ENCODE measurements around the gene LTA4H. TPM values are rescaled to one million over a fixed set of nuclear protein-coding genes. Genes with fewer than 3 reads are reported as not detected.

LTA4H gene
- total RNA-seq, 4 donors from 2014 or later: 52.9 to 121 (median 70.9) TPM

GRCh38 chr12:96078231-96079135 is 43.1 kb upstream of the LTA4H start:
- intact Hi-C loops (cut with DNase I; ENCODE audit: low total_unique reads): loop anchor here (10.0 kb wide), 1 partner anchor 86 kb away; no protein-coding TSS in a partner anchor
- DNase-seq: peak; percentile 43 to 66
- H3K4me3 ChIP-seq: no peak overlapping the region
- H3K4me1 ChIP-seq: no peaks in the 10 kb centered on the region
- TF ChIP-seq CTCF (IDR thresholded peaks at IDR 0.05) (no peak), POLR2A (IDR thresholded peaks at IDR 0.05) (no peak)
- H3K9me3 ChIP-seq: no peaks in the 10 kb centered on the region
- H3K27me3 ChIP-seq: no peaks in the 10 kb centered on the region
- H3K36me3 ChIP-seq: no peaks in the 10 kb centered on the region
- H3K27ac ChIP-seq: peak overlapping the region in 1 of 2 donors; percentile 57

GRCh38 chr12:96077081-96077480 is 41.7 kb upstream of the LTA4H start:
- Histone ChIP-seq H3K9me3 (no peaks in the 10 kb centered on the region), H3K27ac (no peak overlapping the region), H3K4me1 (no peaks in the 10 kb centered on the region), H3K36me3 (no peaks in the 10 kb centered on the region), H3K4me3 (no peak overlapping the region), H3K27me3 (no peaks in the 10 kb centered on the region)
- intact Hi-C loops (cut with DNase I; ENCODE audit: low total_unique reads): loop anchor here (10.0 kb wide), 1 partner anchor 88 kb away; no protein-coding TSS in a partner anchor
- no peak for DNase-seq
- TF ChIP-seq POLR2A (IDR thresholded peaks at IDR 0.05) (no peak), CTCF (IDR thresholded peaks at IDR 0.05) (no peak)

- no peak for DNase-seq
- no peaks in the 10 kb centered on the region for H3K27me3 ChIP-seq
- H3K9me3 ChIP-seq: no peaks in the 10 kb centered on the region
- no peak for TF ChIP-seq POLR2A (IDR thresholded peaks at IDR 0.05)
- TF ChIP-seq CTCF (IDR thresholded peaks at IDR 0.05): no peak
- intact Hi-C loops (cut with DNase I; ENCODE audit: low total_unique reads): loop anchor here (10.0 kb wide), 1 partner anchor 89 kb away; no protein-coding TSS in a partner anchor
- H3K36me3 ChIP-seq: no peaks in the 10 kb centered on the region
- no peaks in the 10 kb centered on the region for H3K4me1 ChIP-seq
- H3K27ac ChIP-seq: no peak overlapping the region
- H3K4me3 ChIP-seq: no peak overlapping the region
Measured at GRCh38 chr12:96075560-96075959, 40.2 kb upstream of the LTA4H start.

GRCh38 chr12:96073346-96074330 is 38.3 kb upstream of the LTA4H start:
- Histone ChIP-seq H3K27ac (no peak overlapping the region), H3K27me3 (no peaks in the 10 kb centered on the region), H3K9me3 (no peaks in the 10 kb centered on the region), H3K4me1 (no peaks in the 10 kb centered on the region), H3K36me3 (no peaks in the 10 kb centered on the region), H3K4me3 (no peak overlapping the region)
- DNase-seq: no peak
- TF ChIP-seq CTCF (IDR thresholded peaks at IDR 0.05) (no peak), POLR2A (IDR thresholded peaks at IDR 0.05) (no peak)
- intact Hi-C loops (cut with DNase I; ENCODE audit: low total_unique reads): loop anchor here (10.0 kb wide), 1 partner anchor 91 kb away; no protein-coding TSS in a partner anchor
